Measurements from ENCODE around the gene TADA2A.

TADA2A gene

GRCh38 chr17:37417852-37418251, 11.2 kb downstream of the TADA2A start:
- H3K9me3 ChIP-seq (ENCODE audit: control insufficient read depth, insufficient read depth, low read length), result no peaks in the 10 kb centered on the region
- no peak overlapping the region for H3K4me3 ChIP-seq (ENCODE audit: low read length)
- no peak for TF ChIP-seq EZH2phosphoT487 (IDR thresholded peaks at IDR 0.05; ENCODE audit: borderline replicate concordance, low read length)
- no peak for TF ChIP-seq CTCF (IDR thresholded peaks at IDR 0.05; ENCODE audit: low read depth, low read length, poor library complexity, severe bottlenecking)
- H3F3A ChIP-seq (ENCODE audit: control insufficient read depth, insufficient read depth), result no peaks in the 10 kb centered on the region
- H3K27me3 ChIP-seq (ENCODE audit: control insufficient read depth, low read length), result no peaks in the 10 kb centered on the region
- no peaks in the 10 kb centered on the region for H3K9me2 ChIP-seq (replicated peaks; ENCODE audit: control insufficient read depth, low read length)
- peaks cover 39% of the 10 kb centered on the region for H3K79me2 ChIP-seq (ENCODE audit: control insufficient read depth, low read length)
- no peak overlapping the region for H3K27ac ChIP-seq (ENCODE audit: low read depth, low read length)
- peaks cover 68% of the 10 kb centered on the region for H3K36me3 ChIP-seq (ENCODE audit: control insufficient read depth, low read length)
- no peak overlapping the region for H3K4me2 ChIP-seq (ENCODE audit: low read length)
- H4K20me1 ChIP-seq (ENCODE audit: control insufficient read depth, insufficient read depth, low read depth, low read length), result no peaks in the 10 kb centered on the region
- no peaks in the 10 kb centered on the region for H3K4me1 ChIP-seq (ENCODE audit: control insufficient read depth, low read length)

- no peaks in the 10 kb centered on the region for H3F3A ChIP-seq (ENCODE audit: control insufficient read depth, insufficient read depth)
- no peak overlapping the region for H3K4me2 ChIP-seq (ENCODE audit: low read length)
- no peaks in the 10 kb centered on the region for H3K4me1 ChIP-seq (ENCODE audit: control insufficient read depth, low read length)
- no peaks in the 10 kb centered on the region for H3K9me2 ChIP-seq (replicated peaks; ENCODE audit: control insufficient read depth, low read length)
- no peaks in the 10 kb centered on the region for H3K9me3 ChIP-seq (ENCODE audit: control insufficient read depth, insufficient read depth, low read length)
- no peak overlapping the region for H3K4me3 ChIP-seq (ENCODE audit: low read length)
- H3K79me2 ChIP-seq (ENCODE audit: control insufficient read depth, low read length), result peaks cover 9% of the 10 kb centered on the region
- H3K36me3 ChIP-seq (ENCODE audit: control insufficient read depth, low read length), result peaks cover 73% of the 10 kb centered on the region
- no peaks in the 10 kb centered on the region for H3K27me3 ChIP-seq (ENCODE audit: control insufficient read depth, low read length)
- no peaks in the 10 kb centered on the region for H4K20me1 ChIP-seq (ENCODE audit: control insufficient read depth, insufficient read depth, low read depth, low read length)
- TF ChIP-seq EZH2phosphoT487 (IDR thresholded peaks at IDR 0.05; ENCODE audit: borderline replicate concordance, low read length) (no peak), CTCF (IDR thresholded peaks at IDR 0.05; ENCODE audit: low read depth, low read length, poor library complexity, severe bottlenecking) (no peak)
- no peak overlapping the region for H3K27ac ChIP-seq (ENCODE audit: low read depth, low read length)
These were observed 16.4 kb downstream of the TADA2A start for GRCh38 chr17:37422971-37423625.

DNA sequence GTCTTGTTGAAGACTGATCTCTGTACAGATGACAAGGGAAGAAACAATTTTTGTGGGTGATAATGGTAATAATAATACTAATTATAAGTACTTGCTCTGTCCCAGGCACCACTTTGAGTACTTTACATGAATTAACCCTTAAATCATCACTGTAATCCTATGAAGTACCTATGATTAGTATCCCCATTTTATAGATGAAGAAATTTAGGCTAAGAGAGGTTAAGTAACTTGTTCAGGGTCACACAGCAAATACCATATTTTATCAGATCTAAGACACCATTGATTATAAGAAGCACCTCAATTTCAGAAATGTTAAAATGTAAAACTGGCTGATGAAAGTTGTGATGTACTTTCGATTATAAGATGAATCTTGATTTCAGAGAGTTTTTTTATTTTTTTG, 18.6 kb downstream of the TADA2A start:
- H3K9me2 ChIP-seq (replicated peaks; ENCODE audit: control insufficient read depth, low read length), result no peaks in the 10 kb centered on the region
- TF ChIP-seq EZH2phosphoT487 (IDR thresholded peaks at IDR 0.05; ENCODE audit: borderline replicate concordance, low read length), result no peak
- no peak overlapping the region for H3K27ac ChIP-seq (ENCODE audit: low read depth, low read length)
- peaks cover 7% of the 10 kb centered on the region for H3K79me2 ChIP-seq (ENCODE audit: control insufficient read depth, low read length)
- no peaks in the 10 kb centered on the region for H3F3A ChIP-seq (ENCODE audit: control insufficient read depth, insufficient read depth)
- H3K4me3 ChIP-seq (ENCODE audit: low read length), result no peak overlapping the region
- H3K27me3 ChIP-seq (ENCODE audit: control insufficient read depth, low read length), result no peaks in the 10 kb centered on the region
- H3K4me2 ChIP-seq (ENCODE audit: low read length), result no peak overlapping the region
- peaks cover 72% of the 10 kb centered on the region for H3K36me3 ChIP-seq (ENCODE audit: control insufficient read depth, low read length)
- H4K20me1 ChIP-seq (ENCODE audit: control insufficient read depth, insufficient read depth, low read depth, low read length), result no peaks in the 10 kb centered on the region
- H3K9me3 ChIP-seq (ENCODE audit: control insufficient read depth, insufficient read depth, low read length), result no peaks in the 10 kb centered on the region
- H3K4me1 ChIP-seq (ENCODE audit: control insufficient read depth, low read length), result no peaks in the 10 kb centered on the region

- Histone ChIP-seq H3F3A (ENCODE audit: control insufficient read depth, insufficient read depth) (no peaks in the 10 kb centered on the region), H3K4me2 (ENCODE audit: low read length) (no peak overlapping the region), H3K36me3 (ENCODE audit: control insufficient read depth, low read length) (peaks cover 78% of the 10 kb centered on the region), H3K79me2 (ENCODE audit: control insufficient read depth, low read length) (peaks cover 11% of the 10 kb centered on the region), H3K27me3 (ENCODE audit: control insufficient read depth, low read length) (no peaks in the 10 kb centered on the region), H3K9me3 (ENCODE audit: control insufficient read depth, insufficient read depth, low read length) (no peaks in the 10 kb centered on the region), H3K4me1 (ENCODE audit: control insufficient read depth, low read length) (no peaks in the 10 kb centered on the region), H3K4me3 (ENCODE audit: low read length) (no peak overlapping the region), H4K20me1 (ENCODE audit: control insufficient read depth, insufficient read depth, low read depth, low read length) (no peaks in the 10 kb centered on the region), H3K27ac (ENCODE audit: low read depth, low read length) (no peak overlapping the region), H3K9me2 (replicated peaks; ENCODE audit: control insufficient read depth, low read length) (no peaks in the 10 kb centered on the region)
- TF ChIP-seq CTCF (IDR thresholded peaks at IDR 0.05; ENCODE audit: low read depth, low read length, poor library complexity, severe bottlenecking) (no peak), EZH2phosphoT487 (IDR thresholded peaks at IDR 0.05; ENCODE audit: borderline replicate concordance, low read length) (no peak)
These were observed 22.4 kb downstream of the TADA2A start for GRCh38 chr17:37429039-37429438.
